Chondrocyte (in vitro differentiated cells): ENCODE results near the gene USP47. TPM values are rescaled to one million over a fixed set of nuclear protein-coding genes. Genes with fewer than 3 reads are reported as not detected.

Source experiments
- DNase-seq: peaks from one replicate; pipeline ENCODE4 v3.0.0; 2021; ENCODE audit warnings: mixed read lengths, low spot score
- H3K27ac Mint-ChIP-seq: one replicate; pipeline ENCODE4 v1.8.0; 2021; ENCODE audit warnings: mild to moderate bottlenecking, moderate library complexity, mixed read lengths; ENCODE audit not compliant: unreplicated experiment
- H3K27me3 Mint-ChIP-seq: 2 replicates; pipeline ENCODE4 v1.8.0; 2021; ENCODE audit warnings: low read depth, mixed read lengths
- H3K36me3 Mint-ChIP-seq: 2 replicates; pipeline ENCODE4 v1.8.0; 2021; ENCODE audit warnings: low read depth, mixed read lengths
- H3K4me1 Mint-ChIP-seq: 2 replicates; pipeline ENCODE4 v1.8.0; 2021; ENCODE audit warnings: low read depth, mild to moderate bottlenecking, mixed read lengths
- H3K4me3 Mint-ChIP-seq: one replicate; pipeline ENCODE4 v1.8.0; 2021; ENCODE audit warnings: mild to moderate bottlenecking, moderate library complexity, mixed read lengths; ENCODE audit not compliant: unreplicated experiment
- H3K9me3 Mint-ChIP-seq: 2 replicates; pipeline ENCODE4 v1.8.0; 2021; ENCODE audit warnings: low read depth, mixed read lengths
- CTCF ChIP-seq: fragments of 200-600 bp; sonication (generic); IDR thresholded peaks from 2 replicates; pipeline ENCODE4 v1.5.0; 2021; ENCODE audit warnings: antibody characterized with exemption, mild to moderate bottlenecking, moderate library complexity
- total RNA-seq: library from RNA; stranded (reverse); gene quantifications from 3 replicates; pipeline ENCODE4 v1.2.1, GENCODE V29; 2021

The USP47 gene
- total RNA-seq, 1 donor from 2014 or later: 44.4 TPM

GRCh38 chr11:11992257-11993212 is 150.8 kb downstream of the USP47 start:
- TF ChIP-seq CTCF: no peak
- no peaks in the 10 kb centered on the region for H3K27me3 Mint-ChIP-seq
- DNase-seq: no peak
- H3K27ac Mint-ChIP-seq: peak overlapping the region; percentile 84
- no peaks in the 10 kb centered on the region for H3K9me3 Mint-ChIP-seq
- peaks cover 24% of the 10 kb centered on the region for H3K36me3 Mint-ChIP-seq
- no peak overlapping the region for H3K4me3 Mint-ChIP-seq
- H3K4me1 Mint-ChIP-seq: peaks cover 90% of the 10 kb centered on the region

- Mint-ChIP-seq H3K27ac (peak overlapping the region; percentile 94), H3K9me3 (no peaks in the 10 kb centered on the region), H3K27me3 (no peaks in the 10 kb centered on the region), H3K4me3 (peak overlapping the region; percentile 26), H3K36me3 (peaks cover 29% of the 10 kb centered on the region), H3K4me1 (peaks cover 90% of the 10 kb centered on the region)
- no peak for TF ChIP-seq CTCF
- DNase-seq: no peak
These were observed 152.1 kb downstream of the USP47 start for GRCh38 chr11:11993839-11994238.

GRCh38 chr11:11995601-11996000 is 153.8 kb downstream of the USP47 start:
- H3K36me3 Mint-ChIP-seq: peaks cover 25% of the 10 kb centered on the region
- H3K4me1 Mint-ChIP-seq: peaks cover 83% of the 10 kb centered on the region
- H3K27ac Mint-ChIP-seq: no peak overlapping the region
- TF ChIP-seq CTCF: no peak
- no peak overlapping the region for H3K4me3 Mint-ChIP-seq
- no peaks in the 10 kb centered on the region for H3K9me3 Mint-ChIP-seq
- no peak for DNase-seq
- H3K27me3 Mint-ChIP-seq: no peaks in the 10 kb centered on the region

- no peak for TF ChIP-seq CTCF
- Mint-ChIP-seq H3K9me3 (no peaks in the 10 kb centered on the region), H3K4me1 (peaks cover 74% of the 10 kb centered on the region), H3K36me3 (peaks cover 26% of the 10 kb centered on the region), H3K27ac (no peak overlapping the region), H3K27me3 (no peaks in the 10 kb centered on the region), H3K4me3 (no peak overlapping the region)
- DNase-seq: peak; percentile 46
These were observed 154.7 kb downstream of the USP47 start for GRCh38 chr11:11996321-11997048.

GRCh38 chr11:11997049-11997322 is 155.2 kb downstream of the USP47 start:
- Mint-ChIP-seq H3K27ac (no peak overlapping the region), H3K36me3 (peaks cover 30% of the 10 kb centered on the region), H3K9me3 (no peaks in the 10 kb centered on the region), H3K4me3 (no peak overlapping the region), H3K4me1 (peaks cover 69% of the 10 kb centered on the region), H3K27me3 (no peaks in the 10 kb centered on the region)
- DNase-seq: no peak
- TF ChIP-seq CTCF: no peak
